Measurements from ENCODE around the gene BAZ1B. TPM values are rescaled to one million over a fixed set of nuclear protein-coding genes. Genes with fewer than 3 reads are reported as not detected.
"Not testable (repeated sequence)": the region's sequence is repeated elsewhere in the genome, so short reads cannot be mapped to it uniquely, and the experiment has no call there.

The BAZ1B gene
- total RNA-seq, 1 experiment from 2014 or later: 66.3 TPM

GRCh38 chr7:73470208-73470607 is 51.9 kb downstream of the BAZ1B start:
- CTCF ChIA-PET: interaction anchor here (0.8 kb wide), 1 partner anchor 255 kb away, joined by 3 read pairs; no protein-coding TSS in a partner anchor
- POLR2A ChIA-PET: no interaction called here
- H3K9me3 Mint-ChIP-seq: no peaks in the 10 kb centered on the region
- DNase-seq (ENCODE audit: low spot score) (no peak), ATAC-seq (no peak)
- no peaks in the 10 kb centered on the region for H3K27me3 Mint-ChIP-seq (ENCODE audit: low read depth)
- no peak for TF ChIP-seq ZNF138 (CRISPR knock-in tag; conservative IDR thresholded peaks at IDR 0.05)
- TF ChIP-seq, protein P1, sequence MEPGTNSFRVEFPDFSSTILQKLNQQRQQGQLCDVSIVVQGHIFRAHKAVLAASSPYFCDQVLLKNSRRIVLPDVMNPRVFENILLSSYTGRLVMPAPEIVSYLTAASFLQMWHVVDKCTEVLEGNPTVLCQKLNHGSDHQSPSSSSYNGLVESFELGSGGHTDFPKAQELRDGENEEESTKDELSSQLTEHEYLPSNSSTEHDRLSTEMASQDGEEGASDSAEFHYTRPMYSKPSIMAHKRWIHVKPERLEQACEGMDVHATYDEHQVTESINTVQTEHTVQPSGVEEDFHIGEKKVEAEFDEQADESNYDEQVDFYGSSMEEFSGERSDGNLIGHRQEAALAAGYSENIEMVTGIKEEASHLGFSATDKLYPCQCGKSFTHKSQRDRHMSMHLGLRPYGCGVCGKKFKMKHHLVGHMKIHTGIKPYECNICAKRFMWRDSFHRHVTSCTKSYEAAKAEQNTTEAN (CRISPR knock-in tag; IDR thresholded peaks at IDR 0.05): no peak
- no peak overlapping the region for H3K27ac Mint-ChIP-seq
- H3K4me3 Mint-ChIP-seq: no peak overlapping the region
- peaks cover 9% of the 10 kb centered on the region for H3K4me1 Mint-ChIP-seq
- H3K36me3 Mint-ChIP-seq: peaks cover 66% of the 10 kb centered on the region

- H3K27ac Mint-ChIP-seq; ATAC-seq; CTCF ChIA-PET; H3K27me3 Mint-ChIP-seq (ENCODE audit: low read depth); POLR2A ChIA-PET; DNase-seq (ENCODE audit: low spot score); H3K9me3 Mint-ChIP-seq; H3K4me1 Mint-ChIP-seq; H3K4me3 Mint-ChIP-seq: not testable (repeated sequence)
- H3K36me3 Mint-ChIP-seq: peaks cover 84% of the 10 kb centered on the region
Measured at GRCh38 chr7:73467046-73467445, 55.0 kb downstream of the BAZ1B start.

- Mint-ChIP-seq H3K27me3 (ENCODE audit: low read depth) (no peaks in the 10 kb centered on the region), H3K36me3 (peaks cover 87% of the 10 kb centered on the region), H3K27ac (no peak overlapping the region), H3K4me3 (no peak overlapping the region), H3K4me1 (no peaks in the 10 kb centered on the region), H3K9me3 (no peaks in the 10 kb centered on the region)
- ATAC-seq (no peak), DNase-seq (ENCODE audit: low spot score) (no peak)
- ChIA-PET CTCF (no interaction called here), POLR2A (no interaction called here)
- TF ChIP-seq KAT7 (CRISPR knock-in tag; IDR thresholded peaks at IDR 0.05; ENCODE audit: borderline replicate concordance) (no peak), ZNF671 (CRISPR knock-in tag; IDR thresholded peaks at IDR 0.05) (no peak), CBFB (CRISPR knock-in tag; IDR thresholded peaks at IDR 0.05; ENCODE audit: low read depth) (no peak), ZBTB21 (CRISPR knock-in tag; IDR thresholded peaks at IDR 0.05; ENCODE audit: borderline replicate concordance) (no peak), CREB1 (CRISPR knock-in tag; IDR thresholded peaks at IDR 0.05) (no peak), ZSCAN18 (CRISPR knock-in tag; IDR thresholded peaks at IDR 0.05) (no peak), MYBL2 (CRISPR knock-in tag; IDR thresholded peaks at IDR 0.05) (no peak), NR3C1 (CRISPR knock-in tag; conservative IDR thresholded peaks at IDR 0.05; ENCODE audit: low read depth) (no peak), ZNF532 (CRISPR knock-in tag; IDR thresholded peaks at IDR 0.05; ENCODE audit: borderline replicate concordance) (no peak), ZNF219 (CRISPR knock-in tag; IDR thresholded peaks at IDR 0.05; ENCODE audit: borderline replicate concordance) (no peak), EMX1 (CRISPR knock-in tag; IDR thresholded peaks at IDR 0.05) (no peak), ZNF512 (CRISPR knock-in tag; IDR thresholded peaks at IDR 0.05; ENCODE audit: borderline replicate concordance) (no peak)
- TF ChIP-seq, protein P1 (CRISPR knock-in tag; IDR thresholded peaks at IDR 0.05): no peak
Measured at GRCh38 chr7:73466112-73466511, 56.0 kb downstream of the BAZ1B start.

Data from WTC11 (cell line).